HFFc6 (cell line): ENCODE results near the gene EBF3. TPM values are rescaled to one million over a fixed set of nuclear protein-coding genes. Genes with fewer than 3 reads are reported as not detected.

Experiments used
- DNase-seq: peaks from one replicate; pipeline ENCODE4 v3.0.0-alpha.2; 2018
- H3K27ac Mint-ChIP-seq: 2 replicates; pipeline ENCODE4 v1.8.0; 2020; ENCODE audit warnings: mild to moderate bottlenecking, mixed read lengths
- H3K27me3 Mint-ChIP-seq: 2 replicates; pipeline ENCODE4 v1.8.0; 2021; ENCODE audit warnings: mild to moderate bottlenecking, moderate library complexity, mixed read lengths; ENCODE audit not compliant: insufficient read depth
- H3K36me3 Mint-ChIP-seq: 2 replicates; pipeline ENCODE4 v1.8.0; 2021; ENCODE audit warnings: low read depth, mixed read lengths
- H3K4me1 Mint-ChIP-seq: 2 replicates; pipeline ENCODE4 v1.8.0; 2020; ENCODE audit warnings: low read depth, mixed read lengths
- H3K4me3 Mint-ChIP-seq: 2 replicates; pipeline ENCODE4 v1.8.0; 2020; ENCODE audit warnings: mild to moderate bottlenecking, moderate library complexity, mixed read lengths
- H3K9me3 Mint-ChIP-seq: 2 replicates; pipeline ENCODE4 v1.8.0; 2020; ENCODE audit warnings: mild to moderate bottlenecking, mixed read lengths
- CTCF ChIP-seq: fragments of 200-600 bp; sonication (generic); IDR thresholded peaks from 2 replicates; pipeline ENCODE4 v1.5.0; 2021; ENCODE audit warnings: antibody characterized with exemption, mild to moderate bottlenecking
- total RNA-seq, 6 experiments: library from RNA; stranded (reverse); fragmentation: NEBNext Ultra II Directional; extraction: Animal tissue kit (Norgen Biotek cat#: 25700); gene quantifications; 2 replicates in 1 of 6; 3 replicates in 5 of 6; pipeline ENCODE4 v1.2.3, GENCODE V29; 2021

Gene EBF3
- total RNA-seq, 6 experiments from 2014 or later: 0.14 to 0.39 (median 0.21) TPM; not detected in 2

DNA sequence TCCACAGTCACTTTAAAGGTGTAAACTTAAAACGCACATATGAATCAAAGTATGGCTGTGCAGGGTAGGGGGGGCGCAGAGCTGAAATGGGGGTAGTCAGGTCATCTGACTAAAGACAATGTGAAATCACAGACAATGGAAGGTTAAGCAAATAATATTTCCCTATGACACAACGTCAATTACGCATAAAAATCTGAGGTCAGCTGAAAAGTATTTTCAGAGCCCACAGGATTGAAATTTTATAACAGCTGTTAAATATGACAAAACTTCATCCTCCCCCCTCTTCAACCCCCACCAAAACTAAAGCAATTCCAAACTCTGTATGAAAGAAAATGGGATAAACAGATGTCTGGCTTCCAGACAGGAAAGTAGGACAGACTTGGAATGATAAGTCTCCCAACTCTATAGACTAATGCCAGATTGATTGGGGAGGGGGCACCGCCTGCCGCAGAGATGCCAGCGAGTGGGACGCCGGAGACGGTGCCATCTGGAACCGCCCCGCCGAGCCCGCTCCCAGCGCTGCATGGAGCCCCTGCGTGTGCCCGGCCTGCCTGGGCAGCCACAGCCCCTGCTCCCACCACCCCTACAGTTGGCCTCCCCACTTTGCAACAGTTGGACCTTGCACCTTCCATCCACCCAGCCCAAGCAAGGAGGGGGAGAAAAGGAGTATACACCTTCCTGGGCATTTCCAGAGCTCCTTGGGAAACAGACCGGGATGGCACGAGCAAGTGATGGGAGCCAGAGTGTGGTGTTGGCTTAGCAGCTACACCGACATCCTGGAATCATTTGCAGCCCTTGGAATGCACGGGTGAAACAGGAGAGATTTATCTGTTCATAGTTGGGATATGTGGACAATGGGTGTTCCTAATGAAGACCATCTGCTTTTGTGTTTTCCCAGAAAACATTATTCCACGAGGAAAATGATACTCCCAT, 10.7 kb downstream of the EBF3 start:
- Mint-ChIP-seq H3K4me1 (peaks cover 15% of the 10 kb centered on the region; the same call in 1 of the 2 replicates), H3K27me3 (peaks cover 14% of the 10 kb centered on the region; the same call in 1 of the 2 replicates), H3K4me3 (no peak overlapping the region), H3K27ac (no peak overlapping the region), H3K9me3 (peaks cover 3% of the 10 kb centered on the region; the same call in 1 of the 2 replicates), H3K36me3 (no peaks in the 10 kb centered on the region)
- no peak for DNase-seq
- TF ChIP-seq CTCF: no peak

DNA sequence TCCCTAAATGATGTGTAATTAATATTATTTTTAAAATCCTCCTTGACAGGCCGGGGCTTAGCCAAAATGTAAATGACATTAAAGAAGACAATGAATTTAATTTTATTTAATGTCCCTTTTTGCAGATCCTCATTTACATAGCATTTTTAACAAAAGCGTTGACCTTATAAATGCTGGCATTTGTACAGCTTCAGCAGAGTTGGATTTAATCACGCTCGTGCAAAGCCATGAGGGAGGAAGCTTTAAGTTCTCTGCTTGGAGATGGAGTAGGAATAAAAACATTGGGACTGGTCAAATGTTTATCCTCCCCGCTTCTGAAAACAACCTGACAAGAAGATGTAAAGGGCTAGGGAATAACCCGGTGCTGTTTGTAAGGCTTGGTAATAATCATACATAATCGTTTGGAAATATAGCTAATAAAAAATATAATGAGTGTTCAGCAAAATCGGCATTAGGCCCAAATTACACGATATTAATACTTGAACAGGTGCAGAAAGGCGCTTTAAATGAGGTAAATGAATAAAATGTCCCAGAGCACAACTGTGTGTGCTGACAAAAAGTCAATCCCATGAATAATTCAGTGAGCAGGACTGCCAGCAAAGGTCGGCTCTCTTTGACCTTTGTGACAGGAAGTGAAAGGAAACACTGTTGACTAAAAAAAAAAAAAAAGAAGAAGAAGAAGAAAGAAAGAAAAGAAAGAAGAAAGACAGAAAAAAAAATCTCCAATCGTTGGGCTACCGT, 11.5 kb downstream of the EBF3 start:
- TF ChIP-seq CTCF: no peak
- Mint-ChIP-seq H3K4me3 (no peak overlapping the region), H3K36me3 (no peaks in the 10 kb centered on the region), H3K27me3 (peaks cover 9% of the 10 kb centered on the region; the same call in 1 of the 2 replicates), H3K9me3 (no peaks in the 10 kb centered on the region), H3K4me1 (peaks cover 15% of the 10 kb centered on the region; the same call in 1 of the 2 replicates), H3K27ac (no peak overlapping the region)
- no peak for DNase-seq

- no peaks in the 10 kb centered on the region for H3K9me3 Mint-ChIP-seq
- no peak for TF ChIP-seq CTCF
- H3K27me3 Mint-ChIP-seq: peaks cover 8% of the 10 kb centered on the region; the same call in 1 of the 2 replicates
- DNase-seq: no peak
- H3K36me3 Mint-ChIP-seq: no peaks in the 10 kb centered on the region
- no peak overlapping the region for H3K4me3 Mint-ChIP-seq
- no peak overlapping the region for H3K27ac Mint-ChIP-seq
- peaks cover 15% of the 10 kb centered on the region; the same call in 1 of the 2 replicates for H3K4me1 Mint-ChIP-seq
Observed at GRCh38 chr10:129951970-129952265, 12.2 kb downstream of the EBF3 start.

- H3K9me3 Mint-ChIP-seq: no peaks in the 10 kb centered on the region
- H3K4me3 Mint-ChIP-seq: no peak overlapping the region
- no peak overlapping the region for H3K27ac Mint-ChIP-seq
- TF ChIP-seq CTCF: no peak
- peaks cover 15% of the 10 kb centered on the region; the same call in 1 of the 2 replicates for H3K4me1 Mint-ChIP-seq
- no peak for DNase-seq
- no peaks in the 10 kb centered on the region for H3K36me3 Mint-ChIP-seq
- peaks cover 7% of the 10 kb centered on the region; the same call in 1 of the 2 replicates for H3K27me3 Mint-ChIP-seq
Observed at GRCh38 chr10:129951101-129951969, 12.7 kb downstream of the EBF3 start.

DNA sequence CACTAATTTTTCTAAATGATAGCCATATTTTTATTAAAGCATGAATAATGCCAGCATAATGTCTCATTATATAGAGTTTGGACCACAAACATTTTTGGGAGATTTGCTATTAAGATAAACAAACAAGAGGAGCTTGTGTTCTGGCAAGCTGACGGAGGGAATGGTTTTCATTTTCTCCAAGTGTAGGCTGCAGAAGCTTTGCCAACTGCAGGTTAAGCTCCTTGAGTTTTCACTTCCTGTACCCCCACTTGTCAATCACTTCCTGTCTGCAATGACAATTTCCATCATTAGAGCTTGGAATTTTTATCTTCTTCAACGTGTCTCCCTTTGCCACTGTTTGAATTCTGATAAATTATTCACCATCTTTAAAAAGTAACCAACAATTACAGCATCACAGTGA, 13.4 kb downstream of the EBF3 start:
- peaks cover 15% of the 10 kb centered on the region; the same call in 1 of the 2 replicates for H3K4me1 Mint-ChIP-seq
- no peak overlapping the region for H3K27ac Mint-ChIP-seq

More for the DNA sequence above, 13.4 kb downstream of the EBF3 start:
- no peak for TF ChIP-seq CTCF
- H3K27me3 Mint-ChIP-seq: peaks cover 7% of the 10 kb centered on the region; the same call in 1 of the 2 replicates
- DNase-seq: no peak
- no peaks in the 10 kb centered on the region for H3K36me3 Mint-ChIP-seq
- no peak overlapping the region for H3K4me3 Mint-ChIP-seq
- no peaks in the 10 kb centered on the region for H3K9me3 Mint-ChIP-seq
